IPS-18c (cell line): Measurements from ENCODE around the gene NOTCH3.

ENCODE experiments used
- H3K4me3 ChIP-seq: 2 replicates; pipeline ENCODE4 v1.7.0; 2013; ENCODE audit warnings: low read depth, mild to moderate bottlenecking, low read length, moderate library complexity; ENCODE audit not compliant: insufficient read depth
- H3K9me3 ChIP-seq: one replicate; pipeline ENCODE4 v1.6.1; 2013; ENCODE audit warnings: mild to moderate bottlenecking, low read length, moderate library complexity; ENCODE audit not compliant: control insufficient read depth, insufficient read depth

NOTCH3 gene

DNA sequence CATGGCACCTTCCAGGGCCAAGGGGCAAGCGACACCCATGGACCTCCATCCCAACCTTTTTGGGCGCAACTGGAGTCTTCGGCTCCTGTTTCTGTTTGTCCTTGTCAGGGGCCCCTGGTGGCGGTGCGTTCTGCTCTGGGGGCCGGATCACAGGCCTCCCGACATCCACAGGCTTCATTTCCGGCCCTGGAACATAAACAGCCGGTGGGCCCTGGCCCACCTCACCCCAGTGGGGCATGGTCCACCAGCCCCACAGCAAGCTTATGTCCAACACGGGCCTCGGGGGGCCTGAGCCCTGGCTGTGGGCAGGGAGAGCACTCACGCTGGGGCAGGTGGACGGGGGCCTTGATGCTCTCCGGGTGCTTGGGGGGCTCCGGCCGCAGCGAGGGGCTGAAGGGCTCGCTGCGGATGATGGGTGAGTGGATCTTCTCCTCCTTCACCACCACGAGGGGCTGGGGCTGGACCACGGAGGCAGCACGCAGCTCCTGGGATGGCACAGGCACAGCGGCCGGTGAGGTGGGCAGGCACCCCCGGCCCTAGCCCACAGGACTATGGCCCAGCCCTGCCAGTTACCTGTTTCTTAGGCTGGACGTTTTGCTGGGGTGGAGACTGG is 38.6 kb upstream of the NOTCH3 start:
- H3K9me3 ChIP-seq, result peaks cover 3% of the 10 kb centered on the region
- H3K4me3 ChIP-seq, result no peak overlapping the region

- peaks cover 3% of the 10 kb centered on the region for H3K9me3 ChIP-seq
- no peak overlapping the region for H3K4me3 ChIP-seq
Measured at GRCh38 chr19:15238639-15239155, 37.9 kb upstream of the NOTCH3 start.

DNA sequence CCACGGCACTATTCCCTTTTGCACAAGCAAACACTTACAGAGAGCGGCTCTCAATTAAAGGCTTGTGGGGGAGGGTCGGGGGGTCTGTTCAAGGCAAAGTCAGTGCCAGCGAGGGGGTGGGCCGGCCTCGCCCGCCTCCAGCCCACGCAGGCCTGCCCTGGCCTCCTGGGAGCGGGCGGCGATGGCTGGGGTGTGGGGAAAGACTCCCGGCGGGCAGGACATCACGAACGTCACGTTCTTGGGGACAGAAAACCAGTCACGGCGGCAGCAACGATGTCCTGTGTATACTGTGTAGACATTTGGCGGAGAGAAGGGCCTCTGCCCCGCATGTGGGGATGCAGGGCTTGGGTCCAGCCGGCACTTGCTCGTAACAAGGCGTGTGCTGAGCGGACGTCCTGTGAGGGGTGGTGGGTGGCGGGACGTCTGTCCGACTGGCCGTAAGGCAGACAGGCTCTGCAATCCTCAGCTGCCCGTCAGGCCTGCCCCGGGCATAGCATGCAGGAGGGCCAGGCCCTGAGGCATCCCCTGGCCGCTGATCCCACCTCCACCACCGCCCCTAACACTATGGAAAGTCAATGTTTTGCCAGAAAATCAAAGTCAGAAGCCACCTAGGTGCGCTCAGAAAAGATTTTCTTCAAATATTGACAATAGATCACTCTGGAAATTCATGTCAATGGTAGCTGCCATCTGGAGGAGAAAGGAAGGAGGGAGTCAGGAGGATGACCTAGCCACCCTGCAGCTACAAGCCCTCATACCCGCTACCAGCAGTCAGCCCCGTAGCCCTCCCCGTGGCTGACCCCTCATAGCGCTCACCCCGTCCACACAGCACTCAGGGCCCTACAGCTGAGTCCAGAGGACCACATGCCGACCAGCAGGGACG is 37.2 kb upstream of the NOTCH3 start:
- peaks cover 3% of the 10 kb centered on the region for H3K9me3 ChIP-seq
- H3K4me3 ChIP-seq, result no peak overlapping the region

DNA sequence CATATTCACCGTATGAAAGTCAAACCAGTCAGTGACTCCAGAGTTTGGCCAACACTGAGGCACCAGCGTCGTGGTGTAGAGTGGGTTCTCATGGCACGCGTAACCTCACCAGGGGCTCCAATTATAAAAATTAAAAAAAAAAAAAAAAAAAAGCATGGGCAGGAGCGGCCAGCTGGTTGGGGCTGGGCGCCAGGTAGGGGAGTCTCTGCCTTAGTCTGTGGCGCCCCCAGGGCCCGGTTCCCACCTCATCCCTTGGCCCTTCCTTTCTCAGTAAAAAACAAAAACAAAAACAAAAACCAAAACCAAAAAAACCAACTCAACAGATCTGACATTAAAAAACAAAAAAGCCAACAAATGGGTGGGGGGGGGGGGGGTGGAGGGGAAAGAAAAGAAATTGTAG is 36.1 kb upstream of the NOTCH3 start:
- H3K4me3 ChIP-seq, result no peak overlapping the region

DNA sequence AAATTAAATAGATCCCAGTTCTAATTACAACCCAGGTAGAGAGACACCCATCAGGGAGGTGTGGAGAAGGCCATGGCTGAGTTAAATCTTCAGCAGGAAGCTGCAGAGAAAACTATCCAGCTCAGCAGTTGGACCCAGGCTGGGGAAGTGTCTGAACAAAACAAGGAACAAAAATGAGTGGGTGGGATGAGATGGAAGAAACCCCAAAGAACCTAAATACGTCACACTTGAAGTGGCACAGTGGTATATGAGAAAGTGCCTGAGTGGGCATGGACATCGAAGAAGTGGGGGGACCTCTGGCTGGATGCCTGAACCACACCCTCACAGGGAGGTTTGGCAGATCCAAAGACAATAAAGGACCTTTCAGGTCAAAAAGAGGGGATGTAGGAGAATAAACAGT is 35.0 kb upstream of the NOTCH3 start:
- Histone ChIP-seq H3K9me3 (no peaks in the 10 kb centered on the region), H3K4me3 (no peak overlapping the region)

More for the DNA sequence above, 36.1 kb upstream of the NOTCH3 start:
- H3K9me3 ChIP-seq, result no peaks in the 10 kb centered on the region

GRCh38 chr19:15234431-15235130 is 33.8 kb upstream of the NOTCH3 start:
- Histone ChIP-seq H3K4me3 (no peak overlapping the region), H3K9me3 (no peaks in the 10 kb centered on the region)

DNA sequence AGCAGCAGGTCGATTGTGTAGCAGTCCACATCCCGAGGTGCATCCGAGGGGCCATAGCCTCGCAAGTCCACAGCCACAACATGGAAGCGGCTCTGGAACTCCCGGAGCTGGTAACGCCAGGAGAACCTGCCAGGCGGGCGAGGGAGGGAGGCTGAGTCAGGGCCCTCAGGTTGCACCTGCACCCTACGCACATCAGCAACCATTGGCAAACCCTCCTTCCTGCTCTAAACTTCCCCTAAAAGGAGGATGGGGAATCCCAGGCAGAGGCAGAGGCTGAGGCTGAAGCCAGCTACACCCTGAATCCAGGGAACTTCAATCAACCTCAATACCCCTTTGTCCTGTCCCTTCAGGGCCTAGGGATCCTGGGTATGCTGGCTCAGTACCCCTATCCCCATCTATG is 30.5 kb upstream of the NOTCH3 start:
- Histone ChIP-seq H3K4me3 (peak overlapping the region; percentile 67; the same call in 1 of the 2 replicates), H3K9me3 (no peaks in the 10 kb centered on the region)

- Histone ChIP-seq H3K4me3 (no peak overlapping the region), H3K9me3 (no peaks in the 10 kb centered on the region)
Measured at GRCh38 chr19:15227261-15227660, 26.5 kb upstream of the NOTCH3 start.

- H3K4me3 ChIP-seq, result no peak overlapping the region
- H3K9me3 ChIP-seq, result no peaks in the 10 kb centered on the region
Measured at GRCh38 chr19:15225760-15226159, 25.0 kb upstream of the NOTCH3 start.

DNA sequence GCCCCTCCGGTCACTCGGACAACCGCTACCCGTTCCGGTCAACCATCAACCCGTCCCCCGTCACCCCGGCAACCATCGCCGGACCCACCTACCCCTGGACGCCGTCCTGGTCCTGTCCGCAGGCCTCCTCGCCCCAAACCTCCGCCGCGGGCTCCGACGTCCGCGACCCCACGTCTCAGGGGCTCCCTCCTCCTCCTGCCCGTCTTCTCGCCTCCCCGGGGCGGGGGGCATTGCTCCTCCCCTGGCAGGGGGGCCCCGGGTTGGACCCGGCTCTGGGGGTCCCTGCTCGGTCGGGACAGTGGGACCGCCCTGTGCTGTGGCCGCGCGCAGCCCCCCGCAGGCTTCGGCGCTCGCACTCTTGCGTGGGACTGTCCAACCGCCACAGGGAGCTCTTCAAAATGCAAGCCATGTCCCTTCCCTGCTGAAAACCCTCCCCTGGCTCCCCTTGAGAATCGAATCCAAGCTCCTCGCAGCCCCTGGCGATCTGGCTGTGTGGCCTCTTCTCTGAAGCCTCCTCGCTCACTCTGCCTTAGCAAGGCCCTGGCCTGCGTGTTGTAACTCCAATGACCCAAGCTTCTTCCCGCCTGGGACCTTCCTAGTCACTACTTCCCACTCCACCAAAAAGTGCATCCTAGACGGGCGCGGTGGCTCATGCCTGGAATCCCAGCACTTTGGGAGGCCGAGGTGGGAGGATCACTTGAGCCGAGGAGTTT is 23.0 kb upstream of the NOTCH3 start:
- Histone ChIP-seq H3K4me3 (peak overlapping the region; percentile 68), H3K9me3 (no peaks in the 10 kb centered on the region)

GRCh38 chr19:15222738-15223648 is 22.2 kb upstream of the NOTCH3 start:
- Histone ChIP-seq H3K4me3 (peak overlapping the region; percentile 68), H3K9me3 (no peaks in the 10 kb centered on the region)

DNA sequence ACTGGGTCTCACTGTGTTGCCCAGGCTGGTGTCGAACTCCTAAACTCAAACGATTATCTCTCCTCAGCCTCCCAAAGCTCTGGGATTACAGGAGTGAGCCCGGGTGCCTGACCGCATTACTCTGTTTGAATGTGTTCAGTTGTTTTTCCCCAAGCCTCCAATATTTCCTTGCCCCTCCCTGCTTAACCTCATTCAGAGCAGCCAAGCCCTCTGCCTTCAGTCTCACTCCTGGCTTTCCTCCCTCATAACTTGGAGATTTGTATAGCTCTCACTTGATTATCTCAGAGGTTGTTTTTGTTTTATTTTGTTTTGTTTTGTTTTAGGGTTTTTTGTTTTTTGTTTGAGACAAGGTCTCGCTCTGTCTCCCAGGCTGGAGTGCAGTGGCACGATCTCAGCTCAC is 20.0 kb upstream of the NOTCH3 start:
- H3K9me3 ChIP-seq, result no peaks in the 10 kb centered on the region
- H3K4me3 ChIP-seq, result no peak overlapping the region

DNA sequence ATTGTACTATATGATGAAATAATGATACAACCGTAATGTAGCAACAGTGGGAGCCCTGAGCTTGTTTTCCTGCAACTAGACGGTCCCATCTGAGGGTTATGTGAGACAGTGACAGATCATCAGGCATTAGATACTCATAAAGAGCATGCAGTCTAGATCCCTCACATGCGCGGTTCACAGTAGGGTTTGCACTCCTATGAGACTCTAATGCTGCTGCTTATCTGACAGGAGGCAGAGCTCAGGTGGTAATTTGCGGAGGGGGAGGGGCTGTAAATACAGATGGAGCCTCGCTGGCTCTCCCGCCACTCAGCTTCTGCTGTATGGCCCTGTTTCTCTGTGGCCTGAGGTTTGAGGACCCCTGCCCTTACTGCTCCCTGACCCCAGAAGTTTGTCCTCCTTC is 17.7 kb upstream of the NOTCH3 start:
- Histone ChIP-seq H3K4me3 (no peak overlapping the region), H3K9me3 (no peaks in the 10 kb centered on the region)

- Histone ChIP-seq H3K4me3 (no peak overlapping the region), H3K9me3 (no peaks in the 10 kb centered on the region)
Measured at GRCh38 chr19:15216363-15216762, 15.6 kb upstream of the NOTCH3 start.

GRCh38 chr19:15213715-15214381 is 13.1 kb upstream of the NOTCH3 start:
- Histone ChIP-seq H3K4me3 (no peak overlapping the region), H3K9me3 (no peaks in the 10 kb centered on the region)

GRCh38 chr19:15212711-15213110 is 11.9 kb upstream of the NOTCH3 start:
- H3K4me3 ChIP-seq, result no peak overlapping the region
- no peaks in the 10 kb centered on the region for H3K9me3 ChIP-seq
